IPS DF 4.7 (cell line): ENCODE results near the gene ETV4.

Experiments used
- DNase-seq: peaks from one replicate; pipeline ENCODE4 v3.0.0-alpha.2; 2013; ENCODE audit warnings: low spot score; ENCODE audit errors: extremely low read depth

Gene ETV4

DNA sequence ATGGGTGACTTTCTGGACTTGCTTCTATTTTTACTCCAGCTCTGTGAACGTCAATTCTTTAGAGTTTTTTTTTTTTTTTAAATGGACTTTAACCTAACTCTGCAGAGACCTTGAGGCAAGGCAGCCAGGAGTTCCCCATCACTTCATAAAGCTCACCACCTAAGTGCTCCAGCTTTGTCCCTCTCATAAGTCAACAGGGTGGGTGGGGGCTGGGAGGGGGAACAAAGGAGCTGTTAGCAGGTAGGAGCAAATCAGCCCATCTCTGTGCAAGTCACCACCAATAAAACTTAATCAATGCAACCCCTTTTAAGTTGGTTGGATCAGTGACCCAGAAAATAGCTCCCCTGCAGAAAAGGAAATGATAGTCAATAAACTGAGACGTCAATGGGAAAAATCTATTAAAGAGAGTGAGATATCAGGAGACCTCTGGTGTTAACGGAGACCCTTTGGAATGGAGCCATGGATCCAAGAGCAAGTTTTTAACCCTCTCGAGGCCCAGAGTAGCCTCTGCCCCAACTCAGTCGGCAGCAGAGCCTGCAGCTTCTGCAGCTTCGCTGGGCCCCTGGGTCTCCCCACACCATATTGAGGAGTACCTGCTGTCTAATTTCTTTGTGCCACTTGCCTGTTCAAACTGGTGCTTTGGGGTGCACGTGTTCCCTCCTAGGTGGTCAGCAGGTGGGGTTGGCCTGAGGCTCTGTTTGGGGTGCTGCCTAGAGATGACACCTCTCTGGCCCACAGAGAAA lies 27.6 kb upstream of the ETV4 start:
- DNase-seq: no peak

DNA sequence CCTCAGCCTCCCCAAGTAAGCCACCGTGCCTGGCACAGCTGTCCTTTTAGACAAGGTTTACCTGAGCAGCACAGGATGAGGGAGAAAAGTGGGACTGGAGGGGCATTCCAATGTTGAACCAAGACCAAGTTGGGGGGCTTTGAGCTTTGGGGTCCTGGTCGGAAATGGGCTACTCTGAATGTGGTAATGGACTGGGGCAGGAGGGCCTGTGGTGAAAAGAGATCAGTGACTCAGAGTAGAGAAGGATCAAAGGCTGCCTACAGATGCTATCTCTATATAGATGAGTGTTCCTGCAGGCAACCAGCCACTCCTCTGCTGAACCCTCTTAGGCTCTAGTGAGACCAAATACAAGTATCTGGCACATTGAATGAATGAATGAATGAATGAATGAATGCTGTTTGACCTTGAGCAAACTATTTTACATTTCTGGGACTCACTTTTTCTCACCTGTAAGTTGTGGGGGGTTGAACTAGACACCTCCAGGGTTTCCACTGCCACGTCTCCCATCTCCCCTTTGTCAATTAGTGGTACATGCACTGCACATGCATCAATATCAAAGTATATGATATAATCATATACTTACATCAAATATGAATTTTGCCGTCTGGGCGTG lies 26.3 kb upstream of the ETV4 start:
- DNase-seq: no peak

DNA sequence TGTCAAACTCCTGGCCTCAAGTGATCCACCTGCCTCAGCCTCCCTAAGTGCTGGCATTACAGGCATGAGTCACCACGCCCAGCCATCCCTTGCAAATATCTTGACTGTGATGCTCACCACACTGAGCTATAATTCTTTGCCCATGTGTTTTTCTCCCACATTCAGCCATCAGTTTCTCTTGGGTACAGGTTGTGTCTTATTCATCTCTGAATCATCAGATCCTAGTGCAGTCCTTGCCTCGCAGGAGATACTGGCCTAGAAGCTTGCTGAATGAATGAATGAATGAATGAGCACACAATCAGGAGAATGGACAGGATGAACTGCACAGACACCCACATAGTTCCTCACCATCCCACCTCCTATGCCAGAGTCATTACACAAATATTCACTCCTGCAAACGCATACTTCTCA lies 24.4 kb upstream of the ETV4 start:
- no peak for DNase-seq

DNA sequence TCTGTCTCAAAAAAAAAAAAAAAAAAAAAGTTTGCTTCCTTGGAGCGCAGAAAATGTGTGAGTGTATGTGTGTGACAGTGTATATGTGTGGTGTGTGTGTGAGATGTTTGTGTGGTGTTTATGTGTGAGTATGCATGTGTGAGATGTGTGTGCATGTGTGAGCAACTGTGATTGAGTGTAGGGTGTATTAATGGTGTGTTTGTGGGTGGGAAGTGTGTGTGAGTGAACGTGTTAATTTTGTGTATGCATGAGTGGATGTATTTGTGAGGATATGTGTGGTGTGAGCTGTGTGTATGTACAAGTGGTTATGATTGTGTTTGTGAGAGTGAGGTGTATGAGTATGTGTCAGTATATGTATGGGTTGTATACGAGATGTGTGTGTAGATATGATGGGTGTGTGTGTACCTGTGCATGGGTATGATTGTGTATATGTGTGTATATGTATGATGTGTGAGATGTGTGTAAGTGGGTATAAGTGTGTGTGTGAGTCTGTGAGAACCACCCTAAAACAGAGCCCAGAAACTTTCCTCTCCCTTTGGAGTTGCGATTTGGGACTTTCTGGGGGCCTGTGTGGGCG lies 22.5 kb upstream of the ETV4 start:
- no peak for DNase-seq

DNA sequence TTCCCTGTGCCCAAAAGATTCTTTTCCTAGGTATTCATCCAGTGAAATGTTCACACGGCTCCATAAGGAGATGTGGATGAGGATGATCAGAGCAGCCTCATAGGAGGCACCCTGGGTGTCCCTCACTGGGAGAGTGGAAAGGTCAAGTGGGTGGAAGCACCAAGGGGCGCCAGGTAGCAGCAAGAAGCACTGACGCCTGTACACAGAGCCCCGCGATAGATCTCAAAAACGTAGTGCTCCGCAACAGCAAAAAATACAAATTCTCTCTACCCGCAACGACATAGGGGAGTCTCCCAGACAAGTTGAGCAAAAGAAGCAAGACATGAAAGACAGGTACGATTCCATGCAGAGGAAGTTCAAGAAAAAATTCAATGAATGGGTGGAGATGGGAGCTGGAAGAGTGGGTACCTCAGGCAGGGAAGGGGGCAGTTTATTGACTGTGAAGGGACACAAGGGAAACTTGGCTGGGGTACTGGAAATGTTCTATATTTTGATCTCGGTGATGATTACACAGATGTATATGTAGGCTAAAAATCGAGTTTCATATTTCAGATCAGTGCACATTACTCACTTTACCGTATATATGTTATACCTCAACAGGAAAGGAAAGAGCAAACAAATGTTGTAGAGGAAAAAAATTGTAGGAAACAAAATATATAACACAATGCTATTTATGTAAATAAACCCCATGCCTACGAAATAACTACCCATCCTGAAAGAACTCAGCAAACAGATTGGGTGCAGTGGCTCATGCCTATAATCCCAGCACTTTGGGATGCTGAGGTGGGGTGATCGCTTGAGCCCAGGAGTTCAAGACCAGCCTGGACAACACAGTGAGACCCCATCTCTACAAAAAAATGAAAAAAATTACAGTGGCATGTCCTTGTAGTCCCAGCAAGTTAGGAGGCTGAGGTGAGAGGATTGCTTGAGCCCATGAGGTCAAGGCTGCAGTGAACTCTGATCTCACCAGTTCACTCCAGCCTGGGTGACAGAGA lies 17.8 kb upstream of the ETV4 start:
- no peak for DNase-seq

DNA sequence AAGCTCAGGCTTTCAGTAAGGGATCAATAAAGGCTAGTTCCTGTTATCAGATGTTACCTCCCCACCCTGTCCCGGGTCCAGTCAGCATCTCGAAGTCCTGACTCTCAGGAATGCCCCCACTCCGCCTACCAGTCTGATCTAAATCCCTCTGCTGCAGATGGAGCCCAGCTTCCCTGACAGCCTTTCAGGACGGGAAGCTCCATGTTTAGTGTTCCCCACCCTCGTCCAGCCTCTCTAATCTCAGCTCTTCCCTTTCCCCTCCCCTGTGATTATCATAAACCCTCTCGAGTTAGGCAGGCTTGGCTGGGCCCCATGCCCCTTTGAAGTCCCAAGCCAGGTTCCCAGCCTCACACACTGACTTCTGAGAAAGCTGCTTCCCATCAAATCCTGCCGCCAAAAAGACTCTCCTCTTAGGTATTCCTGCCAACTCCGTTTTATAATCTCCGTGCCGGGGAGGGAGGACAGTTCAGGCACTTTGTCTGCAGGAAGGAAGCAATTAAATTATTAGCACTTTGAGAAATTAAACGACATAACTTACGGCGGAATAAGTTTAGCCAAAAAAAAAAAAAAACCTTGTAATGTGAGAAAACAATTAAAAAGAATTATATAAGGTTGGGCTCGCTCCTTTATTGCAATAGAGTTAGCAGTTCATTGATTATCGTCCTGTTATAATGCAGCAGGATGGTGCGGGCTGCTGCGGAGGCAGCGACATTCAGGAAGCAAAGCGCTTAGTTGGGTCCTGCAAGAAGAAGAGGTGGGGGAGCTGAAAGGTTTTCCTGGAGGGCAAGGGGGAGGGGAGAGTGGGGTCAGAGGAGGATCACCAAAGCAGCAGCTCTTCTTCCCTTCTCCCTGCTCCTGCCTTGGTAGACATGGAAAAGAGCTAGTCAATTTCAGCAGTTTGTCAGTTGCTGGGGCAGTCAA lies 16.8 kb upstream of the ETV4 start:
- no peak for DNase-seq

DNA sequence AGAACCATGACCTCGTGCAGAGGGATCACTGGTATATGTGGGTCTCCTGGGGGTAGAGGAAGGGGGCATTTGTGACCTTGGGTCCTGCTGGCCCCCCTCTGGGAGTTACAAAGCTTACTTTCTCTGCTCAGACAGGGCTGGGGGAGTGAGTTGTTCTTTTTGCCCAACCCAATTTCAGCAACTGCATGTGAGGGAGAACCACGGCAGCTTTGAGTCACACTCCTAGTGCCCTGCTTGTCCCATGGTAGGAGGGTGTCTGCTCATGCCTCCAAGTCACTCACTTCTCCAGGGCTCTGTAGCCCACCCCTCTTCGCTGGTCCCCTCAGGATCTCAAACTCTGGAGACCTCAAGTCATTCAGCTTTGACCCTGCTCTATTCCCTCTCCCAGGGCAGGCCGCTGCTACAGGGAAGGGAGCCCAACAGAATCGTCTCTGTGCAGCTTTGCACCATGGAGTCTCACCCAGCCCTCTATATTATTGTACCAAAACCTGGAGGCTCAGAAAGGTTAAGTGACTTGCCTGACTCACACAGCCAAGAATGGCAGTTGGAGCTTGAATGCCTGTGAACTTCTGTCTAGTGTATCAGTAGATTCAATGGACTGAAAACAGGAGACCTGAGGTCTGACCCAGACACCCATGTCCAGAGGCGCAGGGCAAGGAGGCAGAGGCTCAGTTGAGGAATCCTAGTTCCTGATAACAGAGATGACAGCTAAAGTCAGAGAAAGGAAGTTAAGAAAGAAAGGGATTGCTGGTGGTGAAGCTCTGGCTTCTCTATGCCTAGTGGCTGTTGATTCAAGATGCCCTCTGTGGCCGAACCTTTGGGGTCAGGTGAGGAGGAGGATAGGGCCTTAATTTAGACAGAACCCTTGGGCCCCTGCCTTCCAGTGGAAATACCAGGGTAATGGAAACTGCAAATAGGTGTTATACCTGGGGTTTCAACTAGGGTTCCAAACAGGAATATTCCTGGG lies 14.6 kb upstream of the ETV4 start:
- no peak for DNase-seq

DNA sequence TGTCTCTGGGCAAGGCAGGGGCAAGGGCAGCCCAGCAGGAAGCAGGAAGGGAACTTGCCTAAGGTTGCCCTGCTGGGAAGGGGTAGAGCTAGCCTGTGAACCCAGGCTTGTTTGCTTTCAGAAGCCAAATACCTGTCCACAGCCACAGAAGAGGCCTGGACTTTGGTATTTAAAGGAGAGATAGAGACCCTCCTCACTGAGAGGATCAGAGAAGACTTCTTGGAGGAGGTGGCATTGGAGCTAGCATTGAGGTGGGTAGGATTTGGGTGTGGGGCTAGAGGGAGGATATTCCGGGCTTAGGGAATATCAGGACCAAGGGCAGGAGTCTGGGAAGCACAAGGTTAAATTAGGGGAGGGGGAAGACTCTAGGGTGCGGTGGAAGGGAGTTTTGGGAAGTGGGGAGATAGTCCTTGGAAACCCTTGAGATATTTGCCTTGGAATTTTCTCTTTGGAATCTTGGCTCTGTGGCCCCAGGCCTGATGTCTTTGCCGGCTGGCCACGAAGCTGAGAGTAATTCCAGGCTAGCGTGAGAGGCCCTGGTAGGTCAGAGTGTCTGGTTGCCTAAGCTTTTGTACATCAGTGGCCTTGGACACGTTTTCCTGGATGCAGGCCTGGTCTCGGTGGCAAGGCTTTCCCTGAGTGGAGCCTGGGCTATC lies 13.1 kb upstream of the ETV4 start:
- no peak for DNase-seq

DNA sequence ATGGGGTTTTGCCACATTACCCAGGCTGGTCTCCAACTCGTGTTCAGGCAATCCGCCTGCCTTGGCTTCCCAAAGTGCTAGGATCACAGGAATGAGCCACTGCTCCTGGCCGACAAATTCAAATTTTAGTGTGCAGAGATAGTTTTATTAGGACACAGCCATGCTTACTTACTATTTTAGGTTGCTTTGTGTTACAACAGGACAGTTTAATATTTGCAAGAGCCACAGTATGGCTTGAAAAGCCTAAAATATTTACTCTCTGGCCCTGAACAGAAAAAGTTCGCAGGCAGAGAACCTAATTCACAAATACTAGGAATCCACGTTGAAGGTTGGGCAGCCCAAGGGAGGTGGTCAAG lies 12.6 kb upstream of the ETV4 start:
- DNase-seq: no peak

DNA sequence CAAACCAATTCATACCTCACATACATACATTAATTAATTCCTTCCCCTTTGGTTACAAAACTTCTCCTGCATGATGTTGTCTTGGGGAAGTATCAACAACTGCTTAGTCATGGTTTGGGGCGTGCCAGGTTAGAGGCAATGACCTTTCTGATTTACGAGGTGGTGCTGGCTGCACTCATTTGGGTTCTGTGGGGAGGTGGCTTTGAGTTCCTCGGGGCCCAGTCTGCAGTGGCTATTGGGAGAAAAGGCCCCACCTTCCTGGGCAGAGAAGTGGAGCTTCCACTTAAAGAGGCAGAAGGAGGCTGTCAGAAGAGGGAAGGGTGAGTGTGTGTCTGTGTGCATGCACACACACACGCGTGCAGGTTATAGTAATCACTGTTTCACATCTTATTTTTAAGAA lies 10.2 kb upstream of the ETV4 start:
- no peak for DNase-seq

DNA sequence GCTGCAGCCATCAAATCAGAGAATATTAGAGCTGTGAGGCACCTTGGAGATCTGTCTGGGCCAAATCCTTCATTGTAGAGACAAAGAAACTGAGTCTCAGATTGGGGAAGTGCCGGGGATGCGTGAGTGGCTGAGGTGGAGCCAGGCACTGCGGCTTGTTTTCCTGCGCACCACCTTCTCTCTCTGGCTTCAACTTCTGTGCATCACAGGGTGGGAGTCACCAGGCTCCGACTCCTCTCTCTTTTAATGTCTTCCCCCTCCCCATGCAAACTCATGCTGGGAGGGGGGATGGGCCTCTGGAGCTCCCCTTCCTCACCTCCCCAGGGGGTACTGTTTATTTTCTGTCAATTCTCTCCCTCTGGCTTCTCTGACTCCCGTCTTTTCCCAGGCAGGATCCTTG lies 8.7 kb upstream of the ETV4 start:
- no peak for DNase-seq

DNA sequence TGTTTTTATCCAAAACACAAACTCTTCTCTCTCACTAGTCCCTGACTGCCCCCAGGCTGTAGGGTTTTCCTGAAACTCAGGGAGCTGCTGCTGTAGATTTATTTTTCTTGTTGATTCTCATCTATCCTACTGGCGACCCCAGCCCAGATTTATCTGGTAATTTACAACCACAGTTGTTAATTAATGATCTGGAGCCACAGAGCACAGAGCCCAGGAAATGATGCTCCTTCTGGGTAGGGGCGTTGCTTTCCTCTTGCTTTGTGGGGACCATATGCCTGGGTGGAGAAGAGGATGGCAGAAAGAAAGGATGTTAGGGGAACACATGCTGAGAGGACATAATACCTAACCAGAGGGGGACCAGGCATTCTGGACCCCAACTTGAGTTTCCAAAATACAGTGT lies 7.4 kb upstream of the ETV4 start:
- DNase-seq: no peak

DNA sequence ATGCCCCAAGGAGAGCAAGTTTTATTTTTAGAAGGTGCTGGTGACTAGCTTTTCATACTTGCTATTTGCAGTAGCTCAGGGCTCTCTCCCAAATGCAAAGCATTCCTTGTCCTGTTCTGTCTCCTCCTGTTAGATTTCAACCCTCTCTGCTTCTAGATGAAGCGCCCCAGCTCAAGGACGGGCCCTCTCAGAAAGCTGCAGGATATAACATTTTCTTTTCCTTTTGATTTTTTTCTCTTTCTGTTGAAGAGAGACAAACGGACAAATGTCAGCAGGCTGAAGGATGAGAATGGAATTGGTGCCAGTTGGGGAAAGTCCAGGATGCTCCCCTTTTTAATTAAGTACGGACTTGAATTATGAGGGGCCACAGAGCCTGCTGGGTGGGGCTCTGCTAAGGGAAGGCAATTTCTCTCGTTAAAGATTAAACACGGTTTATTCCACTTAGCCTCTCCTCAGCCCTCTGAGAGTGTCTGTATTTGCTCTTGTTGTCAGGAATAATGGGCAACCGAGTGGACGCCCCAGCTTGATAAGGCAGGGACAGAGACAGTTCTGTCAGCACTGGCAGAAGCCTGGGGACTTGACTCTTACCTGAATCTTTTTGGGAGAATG lies 6.2 kb upstream of the ETV4 start:
- DNase-seq: no peak

DNA sequence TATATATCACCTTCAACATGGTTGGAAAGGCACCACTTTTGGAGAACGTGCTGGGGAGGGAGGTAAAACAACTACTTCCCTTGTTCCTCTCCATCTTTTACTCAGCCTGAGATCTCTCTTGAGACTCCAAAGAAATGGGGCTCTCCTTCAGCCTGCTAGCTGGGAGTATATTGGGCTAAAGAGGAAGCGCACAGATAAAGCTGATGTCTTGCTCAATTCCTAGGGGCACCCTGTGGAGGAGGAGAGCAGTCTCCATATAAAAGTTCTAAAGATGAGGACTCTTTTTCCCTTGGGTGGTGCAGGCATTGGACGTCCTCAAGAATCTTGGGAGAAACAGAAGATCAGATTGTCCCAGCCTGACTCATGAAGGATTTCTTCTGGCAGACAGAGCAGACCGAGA lies 4.6 kb upstream of the ETV4 start:
- DNase-seq: no peak

DNA sequence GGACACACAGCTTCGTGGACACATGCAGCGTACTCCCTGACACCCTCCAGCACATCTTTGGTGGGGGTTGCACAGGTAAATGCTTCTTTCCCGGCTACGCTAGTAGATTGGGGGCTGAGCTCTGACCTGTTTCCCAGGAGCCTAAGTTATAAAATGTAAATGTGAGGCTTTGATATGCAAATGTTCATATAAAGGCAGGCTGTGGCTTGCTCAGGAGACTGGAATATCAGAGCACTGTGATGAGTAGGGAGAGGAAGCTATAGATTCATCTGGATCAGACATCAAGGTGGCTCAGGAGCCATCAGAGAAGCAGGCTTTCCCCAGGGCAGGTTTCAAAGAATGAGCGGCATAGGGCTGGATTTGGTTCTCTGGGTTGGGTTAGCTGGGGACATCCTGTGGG lies 3.4 kb upstream of the ETV4 start:
- DNase-seq: no peak

DNA sequence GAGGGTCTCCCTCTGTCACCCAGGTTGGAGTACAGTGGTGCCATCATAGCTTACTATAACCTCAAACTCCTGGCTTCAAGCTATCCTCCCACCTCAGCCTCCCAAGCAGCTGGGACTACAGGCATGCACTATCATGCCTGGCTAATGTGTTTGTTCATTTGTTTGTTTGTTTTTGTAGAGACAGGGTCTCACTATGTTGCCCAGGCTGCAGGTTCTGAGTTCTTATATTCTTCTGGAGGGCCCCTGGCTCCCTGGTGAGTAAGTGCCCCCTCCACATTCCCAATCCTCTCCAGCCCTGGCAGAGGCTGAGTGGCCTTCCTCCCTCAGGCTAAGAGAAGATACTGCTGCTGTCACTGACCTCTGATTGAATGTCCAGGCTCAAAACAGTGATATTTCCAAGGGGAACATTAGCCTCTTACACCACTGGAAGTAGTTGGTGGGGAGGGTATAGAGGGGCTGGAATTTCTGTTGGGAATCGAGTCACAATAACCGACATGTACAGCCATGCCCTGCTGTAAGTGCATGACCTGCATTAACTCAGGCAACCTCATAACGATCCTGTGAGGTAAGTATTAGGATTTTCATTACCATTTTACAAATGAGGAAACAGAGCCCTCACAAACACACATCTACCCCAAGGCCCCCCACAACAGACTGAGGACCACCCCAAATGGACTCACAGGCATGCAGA lies 2.7 kb upstream of the ETV4 start:
- DNase-seq: no peak

DNA sequence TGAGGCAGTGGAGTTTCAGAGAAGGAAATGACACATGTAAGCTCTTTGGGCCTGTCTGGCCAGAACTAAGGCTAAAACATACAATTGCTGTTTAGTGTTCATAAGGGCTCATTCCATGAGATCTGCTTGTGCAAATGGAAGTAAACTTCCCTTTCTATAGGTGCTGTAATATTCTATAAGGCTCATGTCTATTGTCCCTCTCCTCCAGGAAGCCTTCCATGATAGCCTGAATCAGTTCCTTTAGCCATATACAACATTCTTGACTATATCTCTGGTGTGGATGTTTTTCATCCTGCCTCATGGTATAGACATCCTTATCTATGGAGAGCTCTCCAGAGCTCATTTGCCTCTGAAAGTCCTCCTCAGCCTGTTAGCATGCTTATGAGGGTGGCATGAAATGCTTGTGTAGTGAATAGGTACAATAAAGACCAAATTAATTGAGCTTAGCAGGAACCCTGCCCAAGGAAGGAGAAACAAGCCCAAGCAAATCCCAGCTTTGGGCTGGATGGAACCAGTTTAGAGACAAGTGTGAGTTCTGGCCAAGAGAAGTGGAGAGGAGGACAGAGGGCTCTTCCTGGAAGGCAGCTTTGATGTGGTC lies 1.6 kb upstream of the ETV4 start:
- DNase-seq: no peak

DNA sequence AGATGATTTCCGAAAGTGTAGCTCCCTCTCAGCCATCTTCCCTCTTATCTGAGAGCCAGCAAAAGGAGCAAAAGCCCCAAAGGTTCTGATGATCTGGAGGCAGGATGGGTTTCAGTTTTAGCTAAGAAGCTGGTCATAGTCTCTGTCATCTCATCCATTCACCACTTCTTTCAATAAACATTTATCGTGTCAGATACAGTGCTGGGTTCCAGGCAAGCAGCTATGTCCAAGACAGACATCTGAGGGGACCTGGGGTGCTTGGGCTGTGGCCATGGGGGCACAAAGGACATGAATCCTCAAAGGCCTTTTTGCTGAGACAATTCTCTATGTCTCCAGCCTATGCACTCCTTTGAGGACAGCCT lies 1.0 kb upstream of the ETV4 start:
- DNase-seq: no peak
